ENCODE measurements around the gene KCTD4. TPM values are rescaled to one million over a fixed set of nuclear protein-coding genes. Genes with fewer than 3 reads are reported as not detected.

KCTD4 gene
- total RNA-seq, 2 donors from 2014 or later, result not detected

- TF ChIP-seq, protein P1, sequence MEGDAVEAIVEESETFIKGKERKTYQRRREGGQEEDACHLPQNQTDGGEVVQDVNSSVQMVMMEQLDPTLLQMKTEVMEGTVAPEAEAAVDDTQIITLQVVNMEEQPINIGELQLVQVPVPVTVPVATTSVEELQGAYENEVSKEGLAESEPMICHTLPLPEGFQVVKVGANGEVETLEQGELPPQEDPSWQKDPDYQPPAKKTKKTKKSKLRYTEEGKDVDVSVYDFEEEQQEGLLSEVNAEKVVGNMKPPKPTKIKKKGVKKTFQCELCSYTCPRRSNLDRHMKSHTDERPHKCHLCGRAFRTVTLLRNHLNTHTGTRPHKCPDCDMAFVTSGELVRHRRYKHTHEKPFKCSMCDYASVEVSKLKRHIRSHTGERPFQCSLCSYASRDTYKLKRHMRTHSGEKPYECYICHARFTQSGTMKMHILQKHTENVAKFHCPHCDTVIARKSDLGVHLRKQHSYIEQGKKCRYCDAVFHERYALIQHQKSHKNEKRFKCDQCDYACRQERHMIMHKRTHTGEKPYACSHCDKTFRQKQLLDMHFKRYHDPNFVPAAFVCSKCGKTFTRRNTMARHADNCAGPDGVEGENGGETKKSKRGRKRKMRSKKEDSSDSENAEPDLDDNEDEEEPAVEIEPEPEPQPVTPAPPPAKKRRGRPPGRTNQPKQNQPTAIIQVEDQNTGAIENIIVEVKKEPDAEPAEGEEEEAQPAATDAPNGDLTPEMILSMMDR (IDR thresholded peaks at IDR 0.05), result no peak
- H3K4me1 ChIP-seq (ENCODE audit: control insufficient read depth in 1 of 2, low read depth in 2 of 2), result peaks cover 20 to 23% of the 10 kb centered on the region in 2 donors
- peak overlapping the region; percentile 3 for H3K4me3 ChIP-seq
- H3K27me3 ChIP-seq (replicated peaks; ENCODE audit: insufficient read depth), result no peaks in the 10 kb centered on the region
- DNase-seq (ENCODE audit: low spot score) (no peak), ATAC-seq (ENCODE audit: insufficient number of reproducible peaks, low FRiP score, low read depth) (no peak)
- H3K36me3 ChIP-seq, result no peaks in the 10 kb centered on the region
- H3K9me3 ChIP-seq, result no peaks in the 10 kb centered on the region
- H3K27ac ChIP-seq, result peak overlapping the region; percentile 59 to 83
Measured at GRCh38 chr13:45207319-45207718, 6.5 kb upstream of the KCTD4 start.

- Histone ChIP-seq H3K36me3 (no peaks in the 10 kb centered on the region), H3K27ac (peak overlapping the region; percentile 59 to 83), H3K9me3 (no peaks in the 10 kb centered on the region), H3K27me3 (replicated peaks; ENCODE audit: insufficient read depth) (no peaks in the 10 kb centered on the region), H3K4me3 (no peak overlapping the region), H3K4me1 (ENCODE audit: control insufficient read depth in 1 of 2, low read depth in 2 of 2) (peaks cover 20 to 23% of the 10 kb centered on the region in 2 donors)
- TF ChIP-seq, protein P1 (IDR thresholded peaks at IDR 0.05), result no peak
- no peak for DNase-seq (ENCODE audit: low spot score)
- peak; percentile 66 for ATAC-seq (ENCODE audit: insufficient number of reproducible peaks, low FRiP score, low read depth)
Measured at GRCh38 chr13:45206340-45206739, 5.5 kb upstream of the KCTD4 start.

GRCh38 chr13:45205124-45205523 lies 4.3 kb upstream of the KCTD4 start:
- DNase-seq (ENCODE audit: low spot score) (no peak), ATAC-seq (ENCODE audit: insufficient number of reproducible peaks, low FRiP score, low read depth) (no peak)
- Histone ChIP-seq H3K4me1 (ENCODE audit: control insufficient read depth in 1 of 2, low read depth in 2 of 2) (peaks cover 20 to 23% of the 10 kb centered on the region in 2 donors), H3K27me3 (replicated peaks; ENCODE audit: insufficient read depth) (no peaks in the 10 kb centered on the region), H3K27ac (no peak overlapping the region), H3K36me3 (no peaks in the 10 kb centered on the region), H3K4me3 (no peak overlapping the region), H3K9me3 (no peaks in the 10 kb centered on the region)
- TF ChIP-seq, protein P1 (IDR thresholded peaks at IDR 0.05), result no peak

- Histone ChIP-seq H3K36me3 (no peaks in the 10 kb centered on the region), H3K27me3 (replicated peaks; ENCODE audit: insufficient read depth) (no peaks in the 10 kb centered on the region), H3K4me3 (no peak overlapping the region), H3K27ac (no peak overlapping the region), H3K9me3 (no peaks in the 10 kb centered on the region), H3K4me1 (ENCODE audit: control insufficient read depth in 1 of 2, low read depth in 2 of 2) (peaks cover 12 to 17% of the 10 kb centered on the region in 2 donors)
- ATAC-seq (ENCODE audit: insufficient number of reproducible peaks, low FRiP score, low read depth), result no peak
- TF ChIP-seq, protein P1 (IDR thresholded peaks at IDR 0.05), result no peak
- no peak for DNase-seq (ENCODE audit: low spot score)
Measured at GRCh38 chr13:45199711-45200110, 1.1 kb downstream of the KCTD4 start.

- H3K4me3 ChIP-seq, result no peak overlapping the region
- H3K27me3 ChIP-seq (replicated peaks; ENCODE audit: insufficient read depth), result no peaks in the 10 kb centered on the region
- H3K36me3 ChIP-seq, result no peaks in the 10 kb centered on the region
- TF ChIP-seq, protein P1 (IDR thresholded peaks at IDR 0.05), result no peak
- ATAC-seq (ENCODE audit: insufficient number of reproducible peaks, low FRiP score, low read depth) (no peak), DNase-seq (ENCODE audit: low spot score) (no peak)
- no peaks in the 10 kb centered on the region for H3K9me3 ChIP-seq
- no peak overlapping the region for H3K27ac ChIP-seq
- peaks cover 14 to 17% of the 10 kb centered on the region in 2 donors for H3K4me1 ChIP-seq (ENCODE audit: control insufficient read depth in 1 of 2, low read depth in 2 of 2)
Measured at GRCh38 chr13:45198924-45199323, 1.9 kb downstream of the KCTD4 start.

All from thoracic aorta (tissue), 2 donors.